SW 1271 (cell line): ENCODE data around the gene TNNT2.

Experiments used
- DNase-seq, 2 experiments: peaks; one replicate each; lab custom pipeline; 2025; lab: John Stamatoyannopoulos, UW

Gene TNNT2

DNA sequence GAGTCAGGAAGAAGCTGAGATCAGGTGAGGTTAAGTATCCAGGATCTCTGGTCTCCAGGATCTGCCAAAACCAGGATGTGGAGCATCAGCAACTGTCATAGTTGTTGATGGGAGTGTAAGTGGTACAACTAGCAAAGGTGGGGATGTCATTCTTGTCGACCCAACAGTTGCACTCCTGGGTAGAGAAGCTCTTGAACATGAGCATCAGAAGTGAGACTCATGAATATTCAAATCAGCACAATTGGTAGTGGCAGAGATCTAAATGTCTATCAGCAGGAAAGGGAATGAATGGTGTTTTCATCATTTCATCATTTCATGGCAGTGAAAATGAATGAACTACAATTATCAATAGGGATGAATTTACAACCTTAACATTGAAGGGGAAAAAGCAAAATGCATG is 25.9 kb upstream of the TNNT2 start:
- no peak for DNase-seq

DNA sequence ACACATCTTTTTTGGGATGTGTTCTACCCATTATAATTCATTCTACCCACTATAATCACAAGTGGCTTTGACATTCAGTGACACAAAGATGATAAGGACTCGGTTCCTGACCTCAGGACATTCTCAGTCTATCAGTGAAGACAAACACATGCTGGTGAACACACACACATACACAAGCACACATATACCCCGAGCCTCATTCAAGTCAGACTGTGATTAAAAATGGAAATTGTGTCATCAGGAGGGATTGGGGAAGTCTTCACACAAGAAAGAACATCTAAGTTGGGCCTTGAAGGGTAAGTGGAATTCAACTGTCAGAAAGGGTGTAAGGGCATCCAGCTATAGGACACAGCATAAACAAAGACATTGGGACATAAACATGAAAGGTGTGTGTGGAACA is 24.2 kb upstream of the TNNT2 start:
- DNase-seq: no peak

- no peak for DNase-seq
Measured at GRCh38 chr1:201400852-201401230, 23.4 kb upstream of the TNNT2 start.

GRCh38 chr1:201400212-201400851 is 22.9 kb upstream of the TNNT2 start:
- DNase-seq: no peak

GRCh38 chr1:201399352-201400126 is 22.1 kb upstream of the TNNT2 start:
- no peak for DNase-seq

DNA sequence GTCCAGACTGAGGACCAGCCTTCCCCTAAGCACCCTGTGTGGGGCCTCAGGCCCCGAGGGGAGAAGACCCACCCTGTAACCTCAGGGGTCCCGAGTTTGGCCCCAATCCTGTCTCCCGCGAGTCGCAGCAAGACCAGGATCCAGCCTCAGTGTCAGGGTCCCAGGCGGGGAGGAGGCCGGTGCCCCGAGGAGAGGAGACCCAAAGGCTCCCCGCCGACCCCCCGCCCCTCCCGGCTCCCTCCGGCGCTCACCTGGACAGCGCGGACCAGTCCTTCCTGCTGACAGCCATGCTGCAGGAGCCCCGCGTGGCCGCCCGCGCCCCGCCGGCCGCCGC is 21.5 kb upstream of the TNNT2 start, which contains the start of gene LAD1:
Gene LAD1, minus strand, starts transcription at position 307 of the 334 bp plus-strand sequence. Its CDS starts 18 bp downstream, at position 289.
- no peak for DNase-seq

- no peak for DNase-seq
Measured at GRCh38 chr1:201397675-201398074, 20.2 kb upstream of the TNNT2 start.

DNA sequence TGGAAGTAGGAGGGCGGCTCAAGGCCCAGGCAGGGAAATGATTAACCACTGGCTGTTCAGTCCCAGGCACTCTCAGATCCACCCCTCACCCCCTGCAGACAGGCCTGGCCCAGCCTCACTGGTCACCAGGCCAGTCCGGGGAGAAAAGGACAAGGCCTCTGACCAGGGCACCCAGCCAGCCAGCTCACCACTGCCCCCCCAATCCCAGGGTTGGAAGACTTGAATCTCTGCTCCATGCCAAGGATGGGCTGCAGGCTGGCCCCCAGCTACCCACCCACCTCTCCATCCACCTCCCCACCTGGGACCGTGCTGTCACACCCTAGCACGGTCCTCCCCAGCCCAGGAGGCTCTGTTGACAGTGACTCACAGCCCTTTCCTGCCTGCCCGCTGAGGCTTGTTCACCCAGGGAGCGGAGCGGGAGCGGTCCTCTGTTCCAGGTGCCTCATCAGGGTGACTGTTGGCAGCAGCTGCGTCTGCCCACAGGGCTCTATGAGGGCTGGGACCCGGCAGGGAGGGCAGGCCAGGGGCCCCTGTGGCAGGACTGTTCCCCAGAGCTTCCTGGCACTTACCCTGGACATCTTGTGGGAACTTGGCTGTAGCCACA is 19.5 kb upstream of the TNNT2 start:
- DNase-seq: no peak

DNA sequence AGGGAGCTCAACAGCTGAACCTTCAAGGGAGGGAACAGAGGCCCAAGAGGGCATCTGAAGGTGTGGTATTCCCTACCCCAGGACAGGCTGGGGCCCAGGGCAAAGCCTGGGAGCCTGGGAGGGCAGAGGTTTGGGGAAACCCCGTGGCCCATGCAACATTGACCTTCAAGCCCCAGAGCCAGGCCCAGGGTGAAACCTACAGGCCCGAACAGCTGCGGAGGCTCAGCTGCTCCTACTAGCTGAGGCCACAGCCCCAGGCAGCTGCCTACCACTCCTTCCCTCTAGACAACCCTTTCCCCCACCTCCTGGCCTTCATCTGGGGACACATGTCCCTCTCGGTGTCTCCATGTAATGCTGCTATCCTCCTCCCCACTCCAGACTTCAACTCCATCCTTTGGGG is 18.5 kb upstream of the TNNT2 start:
- DNase-seq: no peak

DNA sequence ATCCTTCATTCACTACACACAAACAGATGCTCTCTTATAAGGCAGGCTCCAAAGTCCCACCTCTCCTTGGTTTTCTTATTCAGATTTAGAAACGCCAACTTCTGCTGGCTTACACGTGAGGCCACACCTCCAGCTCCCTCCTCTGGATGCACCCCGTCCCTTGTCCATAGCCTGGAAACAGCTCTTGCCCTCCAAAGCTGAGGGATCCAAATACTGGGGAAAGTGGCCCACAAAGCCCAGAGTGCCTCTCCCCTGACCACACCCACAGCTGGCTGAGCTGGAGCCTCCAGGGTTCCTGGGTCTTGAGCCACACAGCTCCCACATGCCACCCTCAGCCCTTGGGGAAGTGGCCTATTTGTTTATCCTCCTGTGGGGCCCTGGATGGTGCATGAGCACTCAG is 17.1 kb upstream of the TNNT2 start:
- no peak for DNase-seq

DNA sequence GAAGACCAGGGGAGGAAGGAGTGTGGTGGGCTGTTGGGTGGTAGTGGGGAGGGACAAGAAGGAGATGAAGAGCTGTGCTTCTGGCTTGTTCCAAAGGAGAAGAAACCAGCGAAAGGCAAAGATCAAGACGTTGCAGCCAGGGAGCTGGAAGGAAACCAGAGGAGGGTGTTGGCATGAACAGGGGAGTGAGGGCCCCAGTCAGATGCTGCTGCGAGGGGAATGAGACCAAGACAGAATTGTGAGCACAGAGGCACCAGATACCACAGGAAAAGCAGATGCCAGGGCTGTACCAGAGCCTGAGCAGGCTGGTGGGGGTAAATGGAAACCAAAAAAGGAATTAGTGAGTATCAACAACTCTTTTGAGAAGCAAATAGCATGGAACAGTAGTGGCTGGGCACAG is 15.6 kb upstream of the TNNT2 start:
- no peak for DNase-seq

- no peak for DNase-seq
Measured at GRCh38 chr1:201391651-201392511, 14.4 kb upstream of the TNNT2 start.

DNA sequence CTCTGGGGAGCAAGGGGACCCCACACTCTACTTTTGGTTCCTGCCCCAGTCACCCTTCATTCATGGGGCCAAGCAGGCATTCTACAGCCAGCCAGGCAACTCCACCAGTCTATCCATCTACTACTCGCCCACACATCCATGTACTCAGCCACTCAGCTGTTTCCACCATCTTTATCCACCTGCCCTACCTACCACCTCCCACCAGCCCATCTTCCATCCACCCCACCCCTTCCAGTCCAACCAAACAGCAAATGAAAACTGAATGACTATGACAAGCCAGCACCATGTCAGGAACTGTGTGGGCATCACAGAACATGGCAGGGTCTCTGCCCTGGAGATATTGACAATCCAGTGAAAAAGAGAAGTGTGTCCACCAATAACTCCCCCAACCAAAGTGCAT is 13.7 kb upstream of the TNNT2 start:
- DNase-seq: no peak

GRCh38 chr1:201389051-201389450 is 11.6 kb upstream of the TNNT2 start:
- DNase-seq: no peak

DNA sequence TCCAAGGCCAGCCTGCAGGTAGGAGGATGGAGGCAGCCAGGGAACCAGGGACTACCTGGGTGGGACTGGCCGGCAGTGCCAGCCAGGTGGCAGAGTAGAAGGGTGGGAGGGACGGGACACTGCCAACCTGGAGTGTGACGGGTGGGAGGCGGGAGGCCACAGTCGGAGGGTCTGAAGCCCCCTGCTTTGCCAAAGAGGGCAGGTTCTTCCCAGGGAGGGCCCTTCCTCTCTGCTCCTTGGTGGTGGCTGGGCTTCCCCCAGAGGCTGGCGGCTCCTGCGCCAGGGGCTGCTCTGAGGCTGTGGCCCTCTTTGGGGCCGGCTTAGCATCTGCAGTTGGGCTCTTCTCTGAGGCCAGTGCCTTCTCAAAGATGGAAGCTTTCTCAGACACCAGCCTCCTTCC is 8.7 kb upstream of the TNNT2 start:
- DNase-seq: no peak

- DNase-seq: no peak
Measured at GRCh38 chr1:201385299-201385891, 7.9 kb upstream of the TNNT2 start.

DNA sequence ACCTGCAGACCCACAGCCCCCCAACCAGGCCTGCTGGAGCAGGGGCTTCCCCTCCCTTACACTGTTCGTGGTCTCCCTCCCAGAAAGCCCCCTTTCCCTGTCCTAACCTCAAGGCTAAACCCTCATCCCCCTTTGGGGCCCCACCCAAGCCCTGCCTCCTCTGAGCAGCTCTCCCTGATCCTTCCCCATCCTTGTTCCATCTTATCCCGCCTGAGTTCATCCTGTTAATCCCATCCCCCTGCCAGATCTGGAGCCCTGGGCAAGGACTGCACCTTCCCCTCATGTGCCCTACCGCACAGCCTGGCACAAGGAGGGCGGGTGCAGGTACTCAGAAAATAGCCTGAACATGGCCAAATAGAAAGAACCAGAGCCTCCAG is 6.9 kb upstream of the TNNT2 start:
- DNase-seq: no peak

DNA sequence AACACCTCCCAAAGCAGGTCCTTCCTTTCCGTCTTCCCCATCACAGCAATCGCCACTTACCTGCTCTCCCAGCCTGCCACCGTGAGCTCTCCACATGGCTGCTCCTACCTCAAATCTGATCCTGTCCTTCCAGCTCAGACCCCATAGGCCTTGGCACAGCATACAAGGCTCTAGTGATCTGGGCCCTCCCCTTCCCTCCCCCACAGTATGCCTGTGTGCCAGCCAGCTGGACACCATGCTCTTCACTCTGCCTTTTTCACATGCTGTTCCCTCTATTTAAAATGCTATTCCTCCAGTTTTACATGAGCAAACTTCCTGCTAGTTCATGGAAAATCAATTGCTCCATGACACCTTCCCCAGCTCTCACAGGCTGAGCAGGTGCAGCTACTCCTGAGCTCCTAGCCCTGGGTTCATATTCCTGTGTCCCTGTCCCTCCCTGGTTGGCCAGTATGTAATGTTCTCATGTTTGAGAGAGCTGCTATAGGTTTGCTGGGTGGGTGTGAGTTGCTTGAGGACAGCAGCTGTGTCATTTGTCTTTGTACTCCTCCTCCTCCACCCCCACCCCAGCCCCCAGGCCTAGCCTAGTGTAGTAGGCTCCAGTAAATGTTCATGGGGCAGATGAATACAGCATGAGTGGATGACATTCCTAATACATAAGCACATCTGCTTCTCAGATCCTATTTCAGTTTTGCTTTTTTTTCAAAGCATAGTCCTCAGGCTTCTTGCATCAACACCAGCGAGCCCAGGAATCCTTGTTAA is 6.3 kb upstream of the TNNT2 start:
- DNase-seq: peak in 1 of 2 experiments; percentile 46

- DNase-seq: no peak
Measured at GRCh38 chr1:201381130-201381529, 3.6 kb upstream of the TNNT2 start.

DNA sequence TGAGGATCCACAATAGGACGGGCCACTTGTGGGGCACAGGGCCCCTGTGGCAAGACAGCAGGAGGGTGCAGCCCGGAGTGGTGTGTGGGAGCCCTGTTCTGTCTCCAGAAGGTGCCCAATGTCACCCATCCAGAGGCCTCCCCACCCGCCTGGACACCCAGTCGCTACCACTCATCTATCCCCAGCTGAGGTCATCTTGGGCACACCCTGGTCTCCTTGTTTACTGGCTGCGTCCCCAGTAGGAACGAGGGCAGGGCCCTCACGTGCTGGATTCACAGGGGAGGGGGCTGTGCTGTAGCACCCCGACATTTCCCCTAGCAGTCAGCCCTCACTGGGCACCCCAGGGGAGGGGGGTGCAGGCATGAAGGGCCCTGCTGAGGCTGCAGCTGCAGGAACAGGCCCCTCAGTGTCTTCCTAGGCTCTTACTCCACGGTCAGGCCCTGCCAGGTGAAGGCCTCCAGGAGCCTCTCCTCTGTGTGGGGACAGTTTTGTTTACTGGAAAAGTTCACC is 2.3 kb upstream of the TNNT2 start:
- DNase-seq: no peak

GRCh38 chr1:201378804-201379203 is 1.3 kb upstream of the TNNT2 start:
- no peak for DNase-seq
